Neural progenitor cell (in vitro differentiated cells): ENCODE measurements around the gene NCAPG2. TPM values are rescaled to one million over a fixed set of nuclear protein-coding genes. Genes with fewer than 3 reads are reported as not detected.

Source experiments
- DNase-seq: peaks from one replicate; pipeline ENCODE4 v3.0.0-alpha.2; 2016; ENCODE audit warnings: low spot score
- H2AFZ ChIP-seq: fragments of 200-600 bp; sonication (generic); replicated peaks from 2 replicates; pipeline ENCODE4 v1.6.1; 2016; ENCODE audit warnings: antibody characterized with exemption
- H3F3A ChIP-seq: fragments of 200-600 bp; sonication (generic); 2 replicates; pipeline ENCODE4 v1.6.1; 2016; ENCODE audit warnings: antibody characterized with exemption, low read depth
- H3K27ac ChIP-seq: fragments of 200-600 bp; sonication (generic); 2 replicates; pipeline ENCODE4 v1.5.1; 2016; ENCODE audit warnings: mild to moderate bottlenecking
- H3K27me3 ChIP-seq: fragments of 200-600 bp; sonication (generic); 2 replicates; pipeline ENCODE4 v1.6.1; 2016; ENCODE audit warnings: mild to moderate bottlenecking, moderate library complexity
- H3K36me3 ChIP-seq: fragments of 200-600 bp; sonication (generic); 2 replicates; pipeline ENCODE4 v1.5.1; 2016
- H3K4me1 ChIP-seq: fragments of 200-600 bp; sonication (generic); 2 replicates; pipeline ENCODE4 v1.6.1; 2016; ENCODE audit warnings: mixed run types
- H3K4me2 ChIP-seq: fragments of 200-600 bp; sonication (generic); 2 replicates; pipeline ENCODE4 v1.6.1; 2016
- H3K4me3 ChIP-seq: fragments of 200-600 bp; sonication (generic); 2 replicates; pipeline ENCODE4 v1.5.1; 2016
- H3K79me2 ChIP-seq: fragments of 200-600 bp; sonication (generic); 2 replicates; pipeline ENCODE4 v1.6.1; 2016; ENCODE audit warnings: low read depth
- H3K9ac ChIP-seq: fragments of 200-600 bp; sonication (generic); 2 replicates; pipeline ENCODE4 v1.6.1; 2016
- H3K9me3 ChIP-seq: fragments of 200-600 bp; sonication (generic); 2 replicates; pipeline ENCODE4 v1.5.1; 2016; ENCODE audit warnings: low read depth
- H4K20me1 ChIP-seq: fragments of 200-600 bp; sonication (generic); 2 replicates; pipeline ENCODE4 v1.6.1; 2016; ENCODE audit warnings: low read depth
- H3K27ac Mint-ChIP-seq: 3 replicates; pipeline ENCODE4 v1.8.0; 2021; ENCODE audit warnings: mixed read lengths
- H3K27me3 Mint-ChIP-seq: 2 replicates; pipeline ENCODE4 v1.8.0; 2022; ENCODE audit warnings: low read depth, mild to moderate bottlenecking, inconsistent platforms, moderate library complexity, mixed read lengths; ENCODE audit not compliant: insufficient read depth
- H3K36me3 Mint-ChIP-seq: 3 replicates; pipeline ENCODE4 v1.8.0; 2021; ENCODE audit warnings: mixed read lengths
- H3K4me1 Mint-ChIP-seq: 3 replicates; pipeline ENCODE4 v1.8.0; 2021; ENCODE audit warnings: mixed read lengths
- H3K4me3 Mint-ChIP-seq: 3 replicates; pipeline ENCODE4 v1.8.0; 2021; ENCODE audit warnings: mild to moderate bottlenecking, moderate library complexity, mixed read lengths
- H3K9me3 Mint-ChIP-seq: 3 replicates; pipeline ENCODE4 v1.8.0; 2020; ENCODE audit warnings: mixed read lengths
- CTCF ChIP-seq: fragments of 200-600 bp; sonication (generic); IDR thresholded peaks from 2 replicates; pipeline ENCODE4 v1.5.1; 2017; ENCODE audit warnings: antibody characterized with exemption, mild to moderate bottlenecking
- EZH2 ChIP-seq: fragments of 200-600 bp; sonication (generic); IDR thresholded peaks from 2 replicates; pipeline ENCODE4 v1.6.1; 2017; ENCODE audit warnings: antibody characterized with exemption, mild to moderate bottlenecking, moderate library complexity
- EZH2phosphoT487 ChIP-seq: fragments of 200-600 bp; sonication (generic); IDR thresholded peaks from 2 replicates; pipeline ENCODE4 v1.6.1; 2017; ENCODE audit warnings: antibody characterized with exemption
- total RNA-seq: library from RNA; depleted of rRNA; stranded (reverse); fragments of >200 nt; gene quantifications from 2 replicates; pipeline ENCODE4 v1.2.3, GENCODE V29; 2015; ENCODE audit warnings: low replicate concordance

Gene NCAPG2
- total RNA-seq, 1 donor from 2014 or later, result 89.6 TPM

GRCh38 chr7:158662610-158663427, 41.8 kb downstream of the NCAPG2 start:
- no peaks in the 10 kb centered on the region for H3K9me3 Mint-ChIP-seq
- Histone ChIP-seq H3K9ac (no peak overlapping the region), H3K9me3 (no peaks in the 10 kb centered on the region), H3K27ac (no peak overlapping the region), H2AFZ (no peak overlapping the region), H3K36me3 (no peaks in the 10 kb centered on the region), H3K27me3 (no peaks in the 10 kb centered on the region), H3K4me2 (no peak overlapping the region), H3K79me2 (no peaks in the 10 kb centered on the region), H3K4me3 (no peak overlapping the region), H4K20me1 (peaks cover 7% of the 10 kb centered on the region), H3F3A (peaks cover 18% of the 10 kb centered on the region), H3K4me1 (peaks cover 15% of the 10 kb centered on the region)
- no peak for DNase-seq
- H3K36me3 Mint-ChIP-seq, result peaks cover 24% of the 10 kb centered on the region
- peaks cover 12% of the 10 kb centered on the region for H3K4me1 Mint-ChIP-seq
- no peak overlapping the region for H3K27ac Mint-ChIP-seq
- TF ChIP-seq EZH2phosphoT487 (no peak), EZH2 (no peak), CTCF (no peak)
- no peak overlapping the region for H3K4me3 Mint-ChIP-seq
- H3K27me3 Mint-ChIP-seq, result no peaks in the 10 kb centered on the region

GRCh38 chr7:158658475-158658874, 46.1 kb downstream of the NCAPG2 start:
- Histone ChIP-seq H3K4me3 (no peak overlapping the region), H3K9me3 (no peaks in the 10 kb centered on the region), H3K27me3 (no peaks in the 10 kb centered on the region), H3K36me3 (peaks cover 6% of the 10 kb centered on the region), H3K9ac (no peak overlapping the region), H3K27ac (peak overlapping the region; percentile 83), H3K4me1 (peaks cover 24% of the 10 kb centered on the region), H2AFZ (no peak overlapping the region), H3F3A (peaks cover 24% of the 10 kb centered on the region), H3K79me2 (peaks cover 6% of the 10 kb centered on the region), H3K4me2 (peak overlapping the region; percentile 54), H4K20me1 (peaks cover 7% of the 10 kb centered on the region)
- no peak for TF ChIP-seq EZH2phosphoT487
- no peak for TF ChIP-seq CTCF
- no peak for TF ChIP-seq EZH2
- H3K36me3 Mint-ChIP-seq, result peaks cover 30% of the 10 kb centered on the region
- peak overlapping the region; percentile 51 for H3K4me3 Mint-ChIP-seq
- no peaks in the 10 kb centered on the region for H3K9me3 Mint-ChIP-seq
- H3K27ac Mint-ChIP-seq, result peak overlapping the region; percentile 90
- H3K4me1 Mint-ChIP-seq, result peaks cover 16% of the 10 kb centered on the region
- DNase-seq, result no peak
- no peaks in the 10 kb centered on the region for H3K27me3 Mint-ChIP-seq

GRCh38 chr7:158657189-158657746, 47.3 kb downstream of the NCAPG2 start:
- Mint-ChIP-seq H3K4me1 (peaks cover 16% of the 10 kb centered on the region), H3K27me3 (peaks cover under 1% of the 10 kb centered on the region), H3K36me3 (peaks cover 22% of the 10 kb centered on the region), H3K9me3 (no peaks in the 10 kb centered on the region), H3K4me3 (no peak overlapping the region), H3K27ac (peak overlapping the region; percentile 82)
- H3K27me3 ChIP-seq, result no peaks in the 10 kb centered on the region
- H4K20me1 ChIP-seq, result peaks cover 7% of the 10 kb centered on the region
- H3K9me3 ChIP-seq, result no peaks in the 10 kb centered on the region
- H3K4me3 ChIP-seq, result no peak overlapping the region
- peaks cover 24% of the 10 kb centered on the region for H3F3A ChIP-seq
- peaks cover 6% of the 10 kb centered on the region for H3K79me2 ChIP-seq
- DNase-seq, result peak; percentile 3
- no peak for TF ChIP-seq EZH2
- TF ChIP-seq CTCF, result no peak
- no peak for TF ChIP-seq EZH2phosphoT487
- H3K9ac ChIP-seq, result no peak overlapping the region
- H3K27ac ChIP-seq, result peak overlapping the region; percentile 71
- no peak overlapping the region for H2AFZ ChIP-seq
- H3K4me2 ChIP-seq, result peak overlapping the region; percentile 66
- peaks cover 24% of the 10 kb centered on the region for H3K4me1 ChIP-seq
- peaks cover 11% of the 10 kb centered on the region for H3K36me3 ChIP-seq
